ENCODE measurements around the gene HSBP1. TPM values are rescaled to one million over a fixed set of nuclear protein-coding genes. Genes with fewer than 3 reads are reported as not detected.

The HSBP1 gene
- total and polyA plus RNA-seq, 11 donors = 20.4 to 174 (median 141) TPM

GRCh38 chr16:83835586-83836566 lies 28.1 kb downstream of the HSBP1 start:
- peaks cover 0 to 10% (median 0%) of the 10 kb centered on the region in 12 donors for H3K4me1 ChIP-seq
- TF ChIP-seq CTCF (IDR thresholded peaks at IDR 0.05) (no peak), POLR2A (IDR thresholded peaks at IDR 0.05) (no peak)
- intact Hi-C loops (cut with DNase I) = no loop called here
- DNase-seq (no peak), ATAC-seq (no peak)
- no peaks in the 10 kb centered on the region for H3K9me3 ChIP-seq
- H3K36me3 ChIP-seq = no peaks in the 10 kb centered on the region
- 62 to 72% (median 66%) methylated on average over 10 of the region's 10 CpGs for WGBS, 4 donors
- no peak overlapping the region for H3K27ac ChIP-seq
- peaks cover 0 to 6% (median 0%) of the 10 kb centered on the region in 9 donors for H3K27me3 ChIP-seq
- H3K4me3 ChIP-seq = no peak overlapping the region

GRCh38 chr16:83837566-83837965 lies 29.8 kb downstream of the HSBP1 start:
- no peak for TF ChIP-seq CTCF (IDR thresholded peaks at IDR 0.05)
- no peak for TF ChIP-seq POLR2A (IDR thresholded peaks at IDR 0.05)
- H3K4me1 ChIP-seq = peaks cover 0 to 11% (median 0%) of the 10 kb centered on the region in 12 donors
- H3K36me3 ChIP-seq = no peaks in the 10 kb centered on the region
- H3K4me3 ChIP-seq = no peak overlapping the region
- H3K27ac ChIP-seq = no peak overlapping the region
- WGBS, 4 donors = 93 to 96% (median 94%) methylated on average over 4 of the region's 4 CpGs
- no peaks in the 10 kb centered on the region for H3K9me3 ChIP-seq
- no peak for ATAC-seq
- H3K27me3 ChIP-seq = peaks cover 0 to 6% (median 0%) of the 10 kb centered on the region in 9 donors
- intact Hi-C loops (cut with DNase I) = no loop called here
- no peak for DNase-seq

GRCh38 chr16:83838151-83838550 lies 30.4 kb downstream of the HSBP1 start:
- intact Hi-C loops (cut with DNase I) = no loop called here
- TF ChIP-seq CTCF (IDR thresholded peaks at IDR 0.05) = no peak
- no peak for TF ChIP-seq POLR2A (IDR thresholded peaks at IDR 0.05)
- H3K4me1 ChIP-seq = peaks cover 0 to 16% (median 0%) of the 10 kb centered on the region in 12 donors
- H3K9me3 ChIP-seq = no peaks in the 10 kb centered on the region
- ATAC-seq = no peak
- WGBS, 4 donors = 79 to 88% (median 83%) methylated on average over 4 of the region's 4 CpGs
- H3K27ac ChIP-seq = no peak overlapping the region
- no peak overlapping the region for H3K4me3 ChIP-seq
- no peak for DNase-seq
- H3K36me3 ChIP-seq = no peaks in the 10 kb centered on the region
- H3K27me3 ChIP-seq = peaks cover 0 to 6% (median 0%) of the 10 kb centered on the region in 9 donors

GRCh38 chr16:83839561-83839960 lies 31.8 kb downstream of the HSBP1 start:
- no peaks in the 10 kb centered on the region for H3K36me3 ChIP-seq
- peaks cover 0 to 23% (median 0%) of the 10 kb centered on the region in 12 donors for H3K4me1 ChIP-seq
- no peak overlapping the region for H3K4me3 ChIP-seq
- TF ChIP-seq POLR2A (IDR thresholded peaks at IDR 0.05) = no peak
- no peak for TF ChIP-seq CTCF (IDR thresholded peaks at IDR 0.05)
- no peak for DNase-seq
- no peak overlapping the region for H3K27ac ChIP-seq
- intact Hi-C loops (cut with DNase I) = no loop called here
- no peaks in the 10 kb centered on the region for H3K9me3 ChIP-seq
- no peak for ATAC-seq
- peaks cover 0 to 6% (median 0%) of the 10 kb centered on the region in 9 donors for H3K27me3 ChIP-seq
- 53 to 78% (median 59%) methylated on average over 3 of the region's 3 CpGs for WGBS, 4 donors

Measured in heart left ventricle (tissue), 16 donors.